HG03095 (cell line): ENCODE results near the gene ILRUN.
"Not testable (repeated sequence)": the region's sequence is repeated elsewhere in the genome, so short reads cannot be mapped to it uniquely, and the experiment has no call there.

Experiments used
- ATAC-seq: cut with Tn5 transposase; IDR thresholded peaks from one replicate; pipeline ENCODE4 v1.9.1; 2021; ENCODE audit warnings: moderate library complexity; ENCODE audit not compliant: unreplicated experiment

Gene ILRUN

DNA sequence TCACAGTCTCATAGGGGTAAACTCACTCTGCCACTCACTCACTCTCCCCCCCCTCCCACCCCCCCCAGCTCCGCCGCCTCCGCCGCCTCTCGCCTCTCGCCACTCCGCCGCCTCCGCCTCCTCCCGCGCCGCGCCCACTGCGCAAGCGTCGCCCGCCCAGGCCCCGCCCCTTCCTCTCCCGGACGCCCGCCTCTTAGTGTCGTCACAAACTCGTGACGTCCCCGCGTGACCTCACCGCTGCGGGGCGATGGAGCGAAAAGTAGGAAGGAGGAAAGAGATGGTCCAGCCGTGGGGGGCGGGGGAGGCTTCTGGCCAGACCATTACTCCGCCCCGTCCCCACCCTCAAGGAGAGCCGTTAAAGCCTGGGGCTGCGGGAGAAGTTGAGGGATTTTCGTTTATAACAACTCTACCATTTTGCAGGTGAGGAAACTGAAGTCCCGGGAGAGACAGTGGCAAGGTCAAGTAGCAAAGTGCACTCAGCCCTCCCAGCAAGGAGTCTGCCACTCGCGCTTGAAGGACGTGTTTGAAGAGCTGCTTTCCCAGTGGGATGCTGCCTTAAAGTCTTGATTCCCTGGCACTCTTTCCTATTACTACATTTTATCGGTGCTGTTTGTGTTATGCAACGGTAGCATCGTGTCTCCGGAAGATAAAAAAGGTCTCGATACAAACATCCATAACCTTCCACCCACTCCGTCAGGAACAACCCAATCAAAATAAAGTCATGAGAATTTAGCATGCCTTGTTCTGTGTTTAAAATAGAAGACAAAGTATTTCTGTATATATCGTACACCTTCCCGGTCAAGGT, at the start of gene ILRUN:
Gene ILRUN (minus strand): TSS at position 29 of the 805 bp plus-strand sequence. CDS start 164 bp downstream, outside the sequence.
- peak; percentile 59 for ATAC-seq

DNA sequence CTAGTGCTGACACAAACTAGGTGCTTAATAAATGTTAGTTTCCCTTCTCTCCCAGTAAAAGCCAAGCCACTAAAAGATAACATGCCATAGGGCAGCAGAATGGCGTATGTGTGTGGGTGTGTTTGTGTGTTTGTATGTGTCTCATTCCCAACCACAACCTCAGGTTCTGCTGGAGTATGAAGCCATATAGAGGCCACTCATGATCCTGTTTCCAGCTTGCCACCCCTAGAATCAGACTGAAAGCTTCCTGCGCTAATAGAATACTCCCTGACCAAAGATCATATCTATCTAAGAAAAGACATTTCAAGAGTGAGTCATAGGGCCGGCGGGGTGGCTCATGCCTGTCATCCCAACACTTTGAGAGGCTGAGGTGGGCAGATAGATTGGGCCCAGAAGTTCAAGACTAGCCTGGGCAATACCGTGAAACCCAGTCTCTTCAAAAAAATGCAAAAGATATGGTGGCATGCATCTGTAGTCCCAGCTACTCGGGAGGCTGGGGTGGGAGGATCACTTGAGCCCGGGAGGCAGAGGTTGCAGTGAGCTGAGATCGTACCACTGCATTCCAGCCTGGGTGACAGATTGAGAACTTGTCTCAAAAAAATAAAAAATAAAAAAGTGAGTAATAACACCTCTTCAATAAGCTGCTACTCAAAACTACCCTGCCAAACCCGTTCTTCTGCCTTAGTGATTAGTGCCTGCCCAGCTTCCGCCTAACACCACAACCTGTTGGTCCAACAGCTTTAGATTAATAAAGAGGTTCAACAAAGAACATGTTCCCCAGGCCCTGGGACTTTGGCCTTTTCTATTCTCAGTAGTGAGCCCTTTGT, 48.9 kb upstream of the ILRUN start:
- no peak for ATAC-seq

DNA sequence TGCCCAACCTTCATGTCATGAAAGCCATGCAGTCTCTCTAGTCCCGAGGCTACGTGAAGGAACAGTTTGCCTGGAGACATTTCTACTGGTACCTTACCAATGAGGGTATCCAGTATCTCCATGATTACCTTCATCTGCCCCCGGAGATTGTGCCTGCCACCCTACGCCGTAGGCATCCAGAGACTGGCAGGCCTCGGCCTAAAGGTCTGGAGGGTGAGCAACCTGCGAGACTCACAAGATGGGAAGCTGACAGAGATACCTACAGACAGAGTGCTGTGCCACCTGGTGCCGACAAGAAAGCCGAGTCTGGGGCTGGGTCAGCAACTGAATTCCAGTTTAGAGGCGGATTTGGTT, 47.7 kb upstream of the ILRUN start:
- not testable (repeated sequence) for ATAC-seq

GRCh38 chr6:34743625-34744293, 47.2 kb upstream of the ILRUN start:
- no peak for ATAC-seq

- no peak for ATAC-seq
Observed at GRCh38 chr6:34742094-34742493, 45.5 kb upstream of the ILRUN start.

GRCh38 chr6:34736823-34737222, 40.3 kb upstream of the ILRUN start:
- no peak for ATAC-seq

GRCh38 chr6:34731393-34732060, 35.0 kb upstream of the ILRUN start:
- ATAC-seq: no peak

GRCh38 chr6:34729631-34730470, 33.3 kb upstream of the ILRUN start:
- no peak for ATAC-seq

DNA sequence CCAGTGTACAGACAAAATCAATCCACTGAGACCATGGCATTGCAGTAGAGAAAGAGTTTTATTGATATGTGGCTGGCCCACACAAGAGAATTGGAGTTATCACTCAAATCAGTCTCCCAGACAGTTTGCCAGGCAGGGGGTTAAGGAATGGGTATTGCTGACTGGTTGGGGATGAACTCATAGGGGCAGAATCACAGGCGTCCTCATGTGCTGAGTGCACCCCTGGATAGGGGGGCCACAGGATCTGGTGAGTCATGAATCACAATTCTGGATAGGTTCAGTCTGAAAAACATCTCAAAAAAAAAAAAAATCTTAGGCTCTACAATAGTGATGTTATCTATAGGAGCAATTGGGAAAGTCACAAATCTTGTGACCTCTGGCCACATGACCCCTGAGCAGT, 29.5 kb upstream of the ILRUN start:
- ATAC-seq: no peak

GRCh38 chr6:34723203-34723602, 26.6 kb upstream of the ILRUN start:
- no peak for ATAC-seq

DNA sequence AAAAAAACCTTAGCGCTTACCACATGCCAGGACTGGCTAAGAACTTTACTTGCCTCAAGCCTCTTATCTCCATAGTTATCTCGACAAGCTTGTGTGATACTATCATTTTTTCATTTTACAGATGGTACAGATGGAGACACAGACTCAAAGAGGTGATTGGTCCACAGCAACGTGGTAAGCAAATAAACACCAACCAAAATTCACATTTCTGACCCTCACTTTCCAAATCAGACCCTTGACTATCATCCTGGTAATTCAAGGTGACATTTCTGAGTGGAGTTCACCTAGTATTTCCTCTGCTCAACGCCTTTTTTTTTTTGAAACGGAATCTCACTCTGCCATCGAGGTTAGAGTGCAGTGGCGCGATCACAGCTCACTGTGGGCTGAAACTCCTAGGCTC, 25.9 kb upstream of the ILRUN start:
- ATAC-seq: no peak

DNA sequence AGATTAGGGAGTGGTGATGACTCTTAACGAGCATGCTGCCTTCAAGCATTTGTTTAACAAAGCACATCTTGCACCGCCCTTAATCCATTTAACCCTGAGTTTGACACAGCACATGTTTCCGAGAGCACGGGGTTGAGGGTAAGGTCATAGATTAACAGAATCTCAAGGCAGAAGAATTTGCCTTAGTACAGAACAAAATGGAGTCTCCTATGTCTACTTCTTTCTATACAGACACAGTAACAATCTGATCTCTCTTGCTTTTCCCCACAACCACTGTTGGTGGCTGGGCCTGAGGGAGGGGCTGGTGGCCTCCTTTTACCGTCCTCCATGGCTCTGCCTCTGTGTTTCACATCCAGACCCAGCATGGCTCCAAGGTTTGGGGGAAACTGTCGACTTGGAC, 23.6 kb upstream of the ILRUN start:
- not testable (repeated sequence) for ATAC-seq

- not testable (repeated sequence) for ATAC-seq
Observed at GRCh38 chr6:34719646-34720045, 23.1 kb upstream of the ILRUN start.

DNA sequence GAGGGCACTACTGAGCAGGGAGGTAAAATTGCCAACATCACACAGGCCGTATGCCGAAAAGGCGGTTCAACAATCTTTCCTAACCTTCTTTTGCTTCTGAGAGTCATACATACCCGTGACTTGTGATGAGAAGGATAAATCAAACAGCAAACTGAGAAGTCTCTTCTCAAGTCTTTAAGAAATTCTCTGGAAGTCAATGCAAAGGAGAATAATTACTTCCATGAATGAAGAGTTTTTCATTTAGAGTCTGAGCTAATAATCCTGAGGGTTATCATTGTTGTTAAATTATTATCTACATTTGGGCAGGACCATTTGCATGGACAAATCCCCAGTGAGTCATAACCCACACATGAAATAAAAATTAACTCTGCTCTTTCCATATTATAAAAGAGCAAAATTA, 22.4 kb upstream of the ILRUN start:
- ATAC-seq: no peak

DNA sequence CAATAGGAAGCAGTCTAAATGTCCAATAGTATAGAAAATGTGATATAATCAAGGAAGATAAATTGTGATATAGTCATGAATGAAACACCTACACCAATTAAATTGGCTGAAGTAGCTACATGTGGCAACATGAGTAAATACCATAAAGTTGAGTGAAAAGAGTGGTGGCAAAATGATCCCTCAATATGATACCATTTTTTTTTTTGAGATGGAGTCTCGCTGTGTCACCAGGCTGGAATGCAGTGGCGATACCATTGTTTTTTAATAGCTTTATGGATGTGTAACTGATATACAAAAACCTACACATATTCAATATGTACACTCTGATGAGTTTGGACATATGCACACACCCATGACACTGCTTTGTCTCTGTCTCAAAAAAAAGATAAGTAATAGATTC, 20.9 kb upstream of the ILRUN start:
- ATAC-seq: no peak

DNA sequence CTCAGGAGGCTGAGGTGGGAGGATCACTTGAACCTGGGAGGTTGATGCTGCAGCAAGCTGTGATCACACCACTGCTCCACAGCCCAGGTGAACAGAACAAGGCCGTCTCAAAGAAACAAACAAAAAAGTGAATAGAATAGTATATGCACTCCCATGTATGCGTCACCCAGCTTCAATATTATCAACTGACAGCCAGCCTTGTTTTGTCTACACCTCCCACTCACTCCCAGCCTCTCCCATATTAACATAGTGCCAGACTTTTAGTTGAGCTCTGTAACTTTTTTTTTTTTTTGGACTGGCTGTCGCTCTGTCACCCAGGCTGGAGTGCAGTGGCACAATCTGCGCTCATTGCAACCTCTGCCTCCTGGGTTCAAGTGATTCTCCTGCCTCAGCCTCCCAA, 18.1 kb upstream of the ILRUN start:
- no peak for ATAC-seq

DNA sequence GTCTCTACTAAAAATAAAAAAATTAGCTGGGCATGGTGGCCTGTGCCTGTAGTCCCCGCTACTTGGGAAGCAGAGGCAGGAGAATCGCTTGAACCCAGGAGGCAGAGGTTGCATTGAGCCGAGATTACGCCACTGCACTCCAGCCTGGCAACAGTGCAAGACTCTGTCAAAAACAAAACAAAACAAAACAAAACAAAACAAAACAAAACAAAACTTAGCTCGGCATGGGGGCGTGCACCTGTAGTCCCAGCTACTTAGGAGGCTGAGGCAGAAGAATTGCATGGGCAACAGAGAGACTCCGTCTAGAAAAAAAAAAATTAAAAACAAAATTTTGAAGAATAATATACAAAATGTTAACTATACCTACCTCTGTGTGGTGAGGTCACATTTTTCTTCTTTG, 16.3 kb upstream of the ILRUN start:
- not testable (repeated sequence) for ATAC-seq

GRCh38 chr6:34709386-34709785, 12.8 kb upstream of the ILRUN start:
- no peak for ATAC-seq

GRCh38 chr6:34705241-34705640, 8.7 kb upstream of the ILRUN start:
- ATAC-seq: no peak

GRCh38 chr6:34701199-34701598, 4.6 kb upstream of the ILRUN start:
- ATAC-seq: no peak
